Panc1 (cell line): ENCODE results near the gene FANK1.

Experiments used
- POLR2AphosphoS5 ChIP-seq: IDR thresholded peaks from 2 replicates; pipeline ENCODE4 v1.6.1; 2012; ENCODE audit warnings: mild to moderate bottlenecking, low read depth, low read length, moderate library complexity
- TCF7L2 ChIP-seq: IDR thresholded peaks from 2 replicates; pipeline ENCODE4 v1.6.1; 2011; ENCODE audit warnings: mild to moderate bottlenecking, low read depth, low read length, inconsistent platforms
- TF ChIP-seq, protein P1 (sequence below), 2 experiments: IDR thresholded peaks; 2 replicates each; pipeline ENCODE4 v1.6.1; 2011 to 2012; ENCODE audit warnings: low read depth in 2 of 2, control low read depth in 1 of 2, low read length in 1 of 2, mild to moderate bottlenecking in 1 of 2, moderate library complexity in 1 of 2; ENCODE audit not compliant: insufficient read depth in 1 of 2
- TF ChIP-seq, protein P2 (sequence below): fragments of 450-650 bp; IDR thresholded peaks from 2 replicates; pipeline ENCODE4 v1.5.1; 2017; ENCODE audit warnings: mild to moderate bottlenecking

DNA sequence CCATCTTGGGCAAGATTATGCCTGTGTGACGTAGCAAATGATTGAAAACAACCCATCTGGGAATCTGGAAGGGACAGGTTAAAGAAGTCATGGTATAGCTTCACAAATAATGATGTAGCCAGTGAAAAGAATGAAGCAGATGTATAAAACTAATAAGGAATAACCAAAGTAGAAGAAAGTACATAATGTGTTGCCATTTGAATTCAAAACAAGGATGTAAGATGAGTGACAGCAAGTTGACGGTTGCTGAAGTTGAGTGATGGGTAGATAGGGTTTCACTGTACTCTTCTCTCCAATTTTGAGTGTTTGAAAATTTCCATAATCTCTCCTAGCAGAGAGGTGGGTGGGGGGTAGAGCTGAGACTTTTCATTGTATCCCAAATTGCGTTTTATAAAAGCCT lies 133.6 kb downstream of the FANK1 start:
- TF ChIP-seq, protein P1, sequence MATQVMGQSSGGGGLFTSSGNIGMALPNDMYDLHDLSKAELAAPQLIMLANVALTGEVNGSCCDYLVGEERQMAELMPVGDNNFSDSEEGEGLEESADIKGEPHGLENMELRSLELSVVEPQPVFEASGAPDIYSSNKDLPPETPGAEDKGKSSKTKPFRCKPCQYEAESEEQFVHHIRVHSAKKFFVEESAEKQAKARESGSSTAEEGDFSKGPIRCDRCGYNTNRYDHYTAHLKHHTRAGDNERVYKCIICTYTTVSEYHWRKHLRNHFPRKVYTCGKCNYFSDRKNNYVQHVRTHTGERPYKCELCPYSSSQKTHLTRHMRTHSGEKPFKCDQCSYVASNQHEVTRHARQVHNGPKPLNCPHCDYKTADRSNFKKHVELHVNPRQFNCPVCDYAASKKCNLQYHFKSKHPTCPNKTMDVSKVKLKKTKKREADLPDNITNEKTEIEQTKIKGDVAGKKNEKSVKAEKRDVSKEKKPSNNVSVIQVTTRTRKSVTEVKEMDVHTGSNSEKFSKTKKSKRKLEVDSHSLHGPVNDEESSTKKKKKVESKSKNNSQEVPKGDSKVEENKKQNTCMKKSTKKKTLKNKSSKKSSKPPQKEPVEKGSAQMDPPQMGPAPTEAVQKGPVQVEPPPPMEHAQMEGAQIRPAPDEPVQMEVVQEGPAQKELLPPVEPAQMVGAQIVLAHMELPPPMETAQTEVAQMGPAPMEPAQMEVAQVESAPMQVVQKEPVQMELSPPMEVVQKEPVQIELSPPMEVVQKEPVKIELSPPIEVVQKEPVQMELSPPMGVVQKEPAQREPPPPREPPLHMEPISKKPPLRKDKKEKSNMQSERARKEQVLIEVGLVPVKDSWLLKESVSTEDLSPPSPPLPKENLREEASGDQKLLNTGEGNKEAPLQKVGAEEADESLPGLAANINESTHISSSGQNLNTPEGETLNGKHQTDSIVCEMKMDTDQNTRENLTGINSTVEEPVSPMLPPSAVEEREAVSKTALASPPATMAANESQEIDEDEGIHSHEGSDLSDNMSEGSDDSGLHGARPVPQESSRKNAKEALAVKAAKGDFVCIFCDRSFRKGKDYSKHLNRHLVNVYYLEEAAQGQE (IDR thresholded peaks at IDR 0.05; ENCODE audit: insufficient read depth in 1 of 2, low read depth in 2 of 2, low read length in 1 of 2) = no peak
- TF ChIP-seq POLR2AphosphoS5 (no peak), TCF7L2 (no peak)
- TF ChIP-seq, protein P2, sequence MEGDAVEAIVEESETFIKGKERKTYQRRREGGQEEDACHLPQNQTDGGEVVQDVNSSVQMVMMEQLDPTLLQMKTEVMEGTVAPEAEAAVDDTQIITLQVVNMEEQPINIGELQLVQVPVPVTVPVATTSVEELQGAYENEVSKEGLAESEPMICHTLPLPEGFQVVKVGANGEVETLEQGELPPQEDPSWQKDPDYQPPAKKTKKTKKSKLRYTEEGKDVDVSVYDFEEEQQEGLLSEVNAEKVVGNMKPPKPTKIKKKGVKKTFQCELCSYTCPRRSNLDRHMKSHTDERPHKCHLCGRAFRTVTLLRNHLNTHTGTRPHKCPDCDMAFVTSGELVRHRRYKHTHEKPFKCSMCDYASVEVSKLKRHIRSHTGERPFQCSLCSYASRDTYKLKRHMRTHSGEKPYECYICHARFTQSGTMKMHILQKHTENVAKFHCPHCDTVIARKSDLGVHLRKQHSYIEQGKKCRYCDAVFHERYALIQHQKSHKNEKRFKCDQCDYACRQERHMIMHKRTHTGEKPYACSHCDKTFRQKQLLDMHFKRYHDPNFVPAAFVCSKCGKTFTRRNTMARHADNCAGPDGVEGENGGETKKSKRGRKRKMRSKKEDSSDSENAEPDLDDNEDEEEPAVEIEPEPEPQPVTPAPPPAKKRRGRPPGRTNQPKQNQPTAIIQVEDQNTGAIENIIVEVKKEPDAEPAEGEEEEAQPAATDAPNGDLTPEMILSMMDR = no peak
